Upper lobe of right lung (tissue), 1 donor: ENCODE data around the gene TACC3. TPM values are rescaled to one million over a fixed set of nuclear protein-coding genes. Genes with fewer than 3 reads are reported as not detected.

Source experiments
- ATAC-seq: fragments of 200-7000 bp; cut with Tn5 transposase; one replicate; pipeline ENCODE4 v1.9.1; 2020; ENCODE audit warnings: mild to moderate bottlenecking, moderate library complexity
- DNase-seq: peaks from one replicate; pipeline ENCODE4 v3.0.0-alpha.2; 2020
- H3K27ac ChIP-seq: fragments of 200-600 bp; one replicate; pipeline ENCODE4 v1.8.0; 2022
- H3K27me3 ChIP-seq: fragments of 200-600 bp; one replicate; pipeline ENCODE4 v1.8.0; 2022; ENCODE audit warnings: mild to moderate bottlenecking
- H3K36me3 ChIP-seq: fragments of 200-600 bp; one replicate; pipeline ENCODE4 v1.8.0; 2022
- H3K4me1 ChIP-seq: fragments of 200-600 bp; one replicate; pipeline ENCODE4 v1.8.0; 2022
- H3K4me3 ChIP-seq: fragments of 200-600 bp; one replicate; pipeline ENCODE4 v1.8.0; 2022; ENCODE audit warnings: mild to moderate bottlenecking
- H3K9me3 ChIP-seq: fragments of 200-600 bp; one replicate; pipeline ENCODE4 v1.8.0; 2022
- intact Hi-C: fragments of 100-400 bp; cut with DNase I; formaldehyde crosslinking; loops from one replicate; pipeline ENCODE4 v1.11.0; 2022
- total RNA-seq: library from RNA; stranded (reverse); fragmentation: NEBNext Ultra II Directional; extraction: Animal tissue kit (Norgen Biotek cat#: 25700); gene quantifications from one replicate; pipeline ENCODE4 v1.2.1, GENCODE V29; 2021
- TF ChIP-seq, protein P1 (sequence below): fragments of 200-600 bp; IDR thresholded peaks from one replicate; pipeline ENCODE4 v1.8.0; 2022; ENCODE audit warnings: antibody characterized with exemption
- donor health status: DM: no; HTN: yes; CAD: no; lungs with severe emphysema.

The TACC3 gene
- total RNA-seq, 1 donor from 2014 or later: 13.3 TPM

DNA sequence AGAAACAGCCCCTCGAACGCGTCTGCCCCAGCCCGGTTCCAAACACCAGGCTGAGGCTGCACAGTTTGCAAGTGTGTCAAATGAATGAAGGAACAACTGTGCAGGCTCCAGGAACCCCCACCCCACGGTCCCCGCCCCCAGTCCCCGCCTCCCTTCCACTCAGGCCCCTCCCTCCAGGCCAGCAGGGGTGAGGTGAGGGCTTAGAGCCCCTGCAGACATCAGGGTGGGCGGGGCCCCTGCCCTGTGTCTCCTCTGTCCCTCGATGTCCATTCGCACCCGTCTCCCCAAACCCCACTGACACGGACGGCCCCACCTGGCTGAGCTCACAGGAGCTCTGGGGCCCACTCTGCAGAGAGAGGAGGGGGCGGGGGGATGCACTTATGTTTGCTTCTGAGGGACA is 28.5 kb downstream of the TACC3 start:
- intact Hi-C loops: loop anchor here (5.0 to 10.0 kb wide), 2 partner anchors 57 to 145 kb away; no protein-coding TSS in a partner anchor
- no peak for ATAC-seq
- TF ChIP-seq, protein P1, sequence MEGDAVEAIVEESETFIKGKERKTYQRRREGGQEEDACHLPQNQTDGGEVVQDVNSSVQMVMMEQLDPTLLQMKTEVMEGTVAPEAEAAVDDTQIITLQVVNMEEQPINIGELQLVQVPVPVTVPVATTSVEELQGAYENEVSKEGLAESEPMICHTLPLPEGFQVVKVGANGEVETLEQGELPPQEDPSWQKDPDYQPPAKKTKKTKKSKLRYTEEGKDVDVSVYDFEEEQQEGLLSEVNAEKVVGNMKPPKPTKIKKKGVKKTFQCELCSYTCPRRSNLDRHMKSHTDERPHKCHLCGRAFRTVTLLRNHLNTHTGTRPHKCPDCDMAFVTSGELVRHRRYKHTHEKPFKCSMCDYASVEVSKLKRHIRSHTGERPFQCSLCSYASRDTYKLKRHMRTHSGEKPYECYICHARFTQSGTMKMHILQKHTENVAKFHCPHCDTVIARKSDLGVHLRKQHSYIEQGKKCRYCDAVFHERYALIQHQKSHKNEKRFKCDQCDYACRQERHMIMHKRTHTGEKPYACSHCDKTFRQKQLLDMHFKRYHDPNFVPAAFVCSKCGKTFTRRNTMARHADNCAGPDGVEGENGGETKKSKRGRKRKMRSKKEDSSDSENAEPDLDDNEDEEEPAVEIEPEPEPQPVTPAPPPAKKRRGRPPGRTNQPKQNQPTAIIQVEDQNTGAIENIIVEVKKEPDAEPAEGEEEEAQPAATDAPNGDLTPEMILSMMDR: no peak

DNA sequence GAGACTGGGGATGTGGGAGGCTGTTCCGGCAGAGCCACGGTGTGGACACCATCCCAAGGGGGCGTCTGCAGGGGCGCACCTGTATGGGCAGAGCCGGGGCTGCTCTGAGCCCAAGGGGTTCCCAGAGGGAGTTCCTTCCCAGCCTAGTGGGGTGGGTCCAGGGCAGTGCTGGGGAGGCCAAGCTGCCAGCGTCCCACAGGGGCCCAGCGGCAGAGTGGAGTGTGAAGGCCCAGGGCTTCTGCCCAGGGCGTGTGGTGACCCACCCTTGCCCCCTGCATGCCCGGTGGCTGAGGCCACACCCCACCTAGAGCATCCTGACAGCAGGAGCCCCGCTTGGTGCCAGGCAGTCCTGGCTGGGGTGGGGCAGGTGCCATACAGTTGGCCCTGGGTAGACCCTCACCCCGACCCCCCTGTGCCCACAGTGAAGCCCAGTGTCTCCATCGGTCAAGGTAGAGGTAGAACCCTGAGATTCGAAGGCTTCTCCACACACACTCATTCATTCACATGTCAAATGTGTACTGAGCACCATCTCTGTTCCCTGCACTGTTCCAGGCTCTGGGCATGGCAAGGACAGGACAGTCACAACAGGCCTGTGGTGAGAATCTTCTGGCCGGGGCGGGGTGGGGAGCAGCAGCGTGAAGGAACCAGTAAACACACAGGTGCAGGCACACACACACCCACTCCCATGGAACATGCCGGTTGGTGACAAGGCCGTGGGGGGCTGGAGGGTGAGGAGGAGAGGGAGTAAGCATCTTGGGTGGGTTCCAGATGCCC is 29.2 kb downstream of the TACC3 start:
- TF ChIP-seq, protein P1: no peak
- Histone ChIP-seq H3K27ac (no peak overlapping the region), H3K4me3 (no peak overlapping the region), H3K4me1 (peaks cover 20% of the 10 kb centered on the region), H3K9me3 (no peaks in the 10 kb centered on the region), H3K27me3 (no peaks in the 10 kb centered on the region), H3K36me3 (no peaks in the 10 kb centered on the region)
- intact Hi-C loops: no loop called here
- ATAC-seq: no peak
- no peak for DNase-seq

More for the DNA sequence above, 28.5 kb downstream of the TACC3 start:
- peaks cover 20% of the 10 kb centered on the region for H3K4me1 ChIP-seq
- no peak overlapping the region for H3K4me3 ChIP-seq
- no peak for DNase-seq
- no peaks in the 10 kb centered on the region for H3K9me3 ChIP-seq
- H3K27ac ChIP-seq: no peak overlapping the region
- H3K36me3 ChIP-seq: no peaks in the 10 kb centered on the region
- H3K27me3 ChIP-seq: no peaks in the 10 kb centered on the region

DNA sequence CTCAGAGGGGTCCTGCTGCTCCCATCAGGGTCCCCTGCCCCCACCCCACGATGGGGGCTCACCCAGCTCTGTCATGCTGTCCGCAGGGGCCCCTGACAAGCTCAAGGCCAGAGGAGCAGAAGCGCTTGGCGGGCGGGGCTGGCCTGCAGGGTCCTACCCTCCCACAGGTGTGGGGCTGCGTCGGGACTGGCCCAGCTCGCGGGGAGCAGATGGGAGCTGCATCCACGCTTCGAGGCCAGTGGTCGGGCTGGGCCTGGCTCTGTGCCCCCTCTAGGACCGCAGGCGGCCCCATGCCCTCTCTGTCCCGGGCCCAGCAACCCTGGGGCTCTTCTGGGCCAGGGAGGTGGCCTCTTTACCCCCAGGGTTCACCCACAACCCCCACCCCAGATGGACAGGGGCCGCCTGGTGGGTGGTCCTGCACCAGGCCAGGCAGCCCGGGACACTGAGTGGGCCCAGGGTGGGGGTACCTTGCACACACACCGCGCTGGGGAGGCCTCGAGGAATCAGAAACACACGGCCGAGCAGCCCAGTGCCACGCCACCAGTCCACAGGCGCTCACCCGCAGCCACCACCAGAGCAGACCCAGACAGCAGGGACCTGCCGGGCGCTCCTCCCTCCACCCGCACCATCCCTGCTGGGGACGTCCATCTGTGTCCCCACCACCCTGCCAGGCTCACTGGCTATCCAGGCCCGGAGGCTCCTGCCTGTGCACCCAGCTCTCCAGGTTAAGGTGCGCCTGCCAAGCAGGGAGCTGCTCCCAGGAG is 30.0 kb downstream of the TACC3 start:
- TF ChIP-seq, protein P1: no peak
- Histone ChIP-seq H3K27ac (no peak overlapping the region), H3K36me3 (no peaks in the 10 kb centered on the region), H3K27me3 (no peaks in the 10 kb centered on the region), H3K4me3 (no peak overlapping the region), H3K9me3 (no peaks in the 10 kb centered on the region), H3K4me1 (peaks cover 22% of the 10 kb centered on the region)
- DNase-seq (no peak), ATAC-seq (no peak)
- intact Hi-C loops: no loop called here

DNA sequence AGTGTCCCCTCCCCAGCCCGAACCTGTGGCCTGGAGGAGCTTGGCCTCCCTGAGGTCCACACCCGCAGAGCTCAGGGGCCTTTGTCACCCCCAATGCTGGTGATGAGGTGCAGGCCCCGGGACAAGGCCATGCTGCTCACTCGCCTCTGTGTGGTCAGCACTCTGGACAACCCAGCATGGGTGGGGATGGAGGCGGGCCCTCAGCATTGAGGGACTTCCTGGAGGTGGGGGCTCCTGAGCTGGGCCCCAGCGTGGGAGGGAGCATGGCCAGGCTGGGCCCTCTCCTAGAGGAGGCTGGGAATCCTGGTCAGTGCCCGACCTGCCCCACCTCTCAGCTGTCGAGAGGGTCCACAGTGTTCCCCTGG is 30.6 kb downstream of the TACC3 start:
- H3K4me1 ChIP-seq: peaks cover 24% of the 10 kb centered on the region
- no peaks in the 10 kb centered on the region for H3K27me3 ChIP-seq
- H3K9me3 ChIP-seq: no peaks in the 10 kb centered on the region
- TF ChIP-seq, protein P1: no peak
- H3K27ac ChIP-seq: no peak overlapping the region
- peak; percentile 82 for DNase-seq
- peak; percentile 62 for ATAC-seq
- no peaks in the 10 kb centered on the region for H3K36me3 ChIP-seq
- intact Hi-C loops: no loop called here
- H3K4me3 ChIP-seq: no peak overlapping the region

DNA sequence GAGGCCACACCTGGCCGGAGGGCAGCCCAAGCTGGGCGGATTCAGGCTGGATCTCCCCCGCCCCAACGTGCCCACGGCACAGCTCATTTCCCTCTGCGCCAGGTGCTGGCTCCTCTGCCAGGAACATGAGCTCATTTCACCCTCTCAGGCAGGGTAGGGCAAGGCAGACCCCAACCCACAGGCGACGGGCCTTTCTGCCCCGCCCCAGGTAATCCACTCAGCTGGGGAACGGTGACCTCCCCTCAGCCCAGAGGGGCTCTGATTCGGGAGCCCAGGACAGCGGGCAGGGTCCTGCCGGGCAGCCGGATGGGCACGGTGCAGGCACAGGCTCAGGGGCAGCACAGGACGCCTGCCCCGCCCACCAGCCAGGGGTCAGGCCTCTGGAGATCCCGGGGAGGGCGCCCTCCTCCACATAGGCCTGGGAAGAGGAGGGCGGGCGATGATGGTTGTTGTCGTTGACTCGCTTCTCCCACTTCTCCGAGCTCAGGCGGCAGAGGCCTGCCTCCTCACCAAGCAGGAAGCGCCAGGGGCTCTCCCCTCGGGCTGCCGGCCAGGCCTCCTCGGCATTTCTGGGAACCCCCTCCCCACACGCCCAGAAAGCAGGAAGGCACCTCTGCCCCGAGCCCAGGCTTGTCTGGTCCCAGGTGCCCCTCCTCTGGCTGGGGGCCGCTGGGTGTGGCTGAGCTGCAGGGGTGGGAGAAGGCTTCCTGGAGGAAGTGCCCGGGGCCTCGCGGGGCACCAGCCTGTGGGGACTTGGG is 31.1 kb downstream of the TACC3 start:
- intact Hi-C loops: no loop called here
- peak overlapping the region; percentile 14 for H3K27ac ChIP-seq
- ATAC-seq (peak; percentile 43), DNase-seq (peak; percentile 78)
- H3K9me3 ChIP-seq: no peaks in the 10 kb centered on the region
- peaks cover 24% of the 10 kb centered on the region for H3K4me1 ChIP-seq
- H3K27me3 ChIP-seq: no peaks in the 10 kb centered on the region
- H3K36me3 ChIP-seq: no peaks in the 10 kb centered on the region
- H3K4me3 ChIP-seq: peak overlapping the region; percentile 3
- TF ChIP-seq, protein P1: no peak
